Brain microvascular endothelial cell (primary cell): ENCODE measurements around the gene PER1.

Experiments
- DNase-seq: peaks from one replicate; pipeline ENCODE4 v3.0.0-alpha.2; 2020
- H3K27ac ChIP-seq: fragments of 250-450 bp; sonication (Bioruptor Pico); 2 replicates; pipeline ENCODE4 v1.5.1; 2020; ENCODE audit warnings: mild to moderate bottlenecking, moderate library complexity
- H3K27me3 ChIP-seq: fragments of 250-450 bp; sonication (Bioruptor Pico); replicated peaks from 2 replicates; pipeline ENCODE4 v1.5.1; 2020; ENCODE audit warnings: mild to moderate bottlenecking
- H3K36me3 ChIP-seq: fragments of 250-450 bp; sonication (Bioruptor Pico); replicated peaks from 2 replicates; pipeline ENCODE4 v1.5.1; 2020; ENCODE audit warnings: mild to moderate bottlenecking
- H3K4me3 ChIP-seq: 2 replicates; pipeline ENCODE4 v1.5.1; 2011; ENCODE audit warnings: low read depth, mild to moderate bottlenecking, control low read depth, low read length, moderate library complexity
- in situ Hi-C: cut with HindIII; loops from 2 replicates; pipeline ENCODE4 v1.10.0; 2017; ENCODE audit warnings: low sequenced_read_pairs, low pct_ligation_motif_present
- TF ChIP-seq, protein P1 (sequence below): IDR thresholded peaks from 2 replicates; pipeline ENCODE4 v1.5.1; 2011; ENCODE audit warnings: low read depth, mild to moderate bottlenecking, moderate library complexity, low read length, control low read depth, inconsistent platforms; ENCODE audit errors: missing control alignments

Gene PER1

GRCh38 chr17:8151641-8152111 is 528 bp downstream of the PER1 start:
- TF ChIP-seq, protein P1, sequence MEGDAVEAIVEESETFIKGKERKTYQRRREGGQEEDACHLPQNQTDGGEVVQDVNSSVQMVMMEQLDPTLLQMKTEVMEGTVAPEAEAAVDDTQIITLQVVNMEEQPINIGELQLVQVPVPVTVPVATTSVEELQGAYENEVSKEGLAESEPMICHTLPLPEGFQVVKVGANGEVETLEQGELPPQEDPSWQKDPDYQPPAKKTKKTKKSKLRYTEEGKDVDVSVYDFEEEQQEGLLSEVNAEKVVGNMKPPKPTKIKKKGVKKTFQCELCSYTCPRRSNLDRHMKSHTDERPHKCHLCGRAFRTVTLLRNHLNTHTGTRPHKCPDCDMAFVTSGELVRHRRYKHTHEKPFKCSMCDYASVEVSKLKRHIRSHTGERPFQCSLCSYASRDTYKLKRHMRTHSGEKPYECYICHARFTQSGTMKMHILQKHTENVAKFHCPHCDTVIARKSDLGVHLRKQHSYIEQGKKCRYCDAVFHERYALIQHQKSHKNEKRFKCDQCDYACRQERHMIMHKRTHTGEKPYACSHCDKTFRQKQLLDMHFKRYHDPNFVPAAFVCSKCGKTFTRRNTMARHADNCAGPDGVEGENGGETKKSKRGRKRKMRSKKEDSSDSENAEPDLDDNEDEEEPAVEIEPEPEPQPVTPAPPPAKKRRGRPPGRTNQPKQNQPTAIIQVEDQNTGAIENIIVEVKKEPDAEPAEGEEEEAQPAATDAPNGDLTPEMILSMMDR = no peak
- Histone ChIP-seq H3K27ac (peak overlapping the region; percentile 99), H3K36me3 (peaks cover 38% of the 10 kb centered on the region), H3K27me3 (no peaks in the 10 kb centered on the region), H3K4me3 (peak overlapping the region; percentile 99)
- in situ Hi-C loops = no loop called here
- no peak for DNase-seq

DNA sequence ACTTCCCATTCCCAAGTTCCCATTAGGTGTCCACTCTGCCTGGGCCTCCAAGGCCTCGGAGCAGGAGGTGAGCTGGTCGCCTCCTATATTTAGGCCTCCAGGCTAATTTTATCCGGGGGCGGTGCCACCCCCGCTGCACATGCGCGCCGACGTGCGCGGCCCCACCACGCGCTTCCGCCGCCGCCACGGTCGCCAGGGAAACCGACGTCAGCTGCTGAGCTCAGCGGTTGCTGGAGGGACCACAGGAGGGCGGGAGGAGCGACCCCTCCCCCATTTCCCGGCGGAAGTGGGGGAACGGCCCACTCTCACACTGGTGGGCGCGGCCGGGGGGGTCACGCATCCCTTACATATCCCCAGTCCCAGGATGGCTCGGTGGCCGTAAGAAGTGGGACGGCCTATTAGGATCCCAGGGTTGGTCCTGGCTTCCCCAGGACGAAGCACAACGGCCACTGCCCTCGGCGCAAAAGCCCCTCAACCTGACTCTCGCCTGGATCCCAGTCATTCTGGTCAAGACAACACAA is 1.0 kb downstream of the PER1 start:
- Histone ChIP-seq H3K27ac (peak overlapping the region; percentile 99), H3K27me3 (no peaks in the 10 kb centered on the region), H3K4me3 (peak overlapping the region; percentile 99), H3K36me3 (peaks cover 43% of the 10 kb centered on the region)
- TF ChIP-seq, protein P1 = no peak
- in situ Hi-C loops = no loop called here
- DNase-seq = peak; percentile 92

- H3K36me3 ChIP-seq = peaks cover 50% of the 10 kb centered on the region
- no peaks in the 10 kb centered on the region for H3K27me3 ChIP-seq
- peak overlapping the region; percentile 99 for H3K4me3 ChIP-seq
- peak overlapping the region; percentile 99 for H3K27ac ChIP-seq
- DNase-seq = no peak
- in situ Hi-C loops = no loop called here
- TF ChIP-seq, protein P1 = no peak
Observed at GRCh38 chr17:8150194-8151119, 1.7 kb downstream of the PER1 start.

DNA sequence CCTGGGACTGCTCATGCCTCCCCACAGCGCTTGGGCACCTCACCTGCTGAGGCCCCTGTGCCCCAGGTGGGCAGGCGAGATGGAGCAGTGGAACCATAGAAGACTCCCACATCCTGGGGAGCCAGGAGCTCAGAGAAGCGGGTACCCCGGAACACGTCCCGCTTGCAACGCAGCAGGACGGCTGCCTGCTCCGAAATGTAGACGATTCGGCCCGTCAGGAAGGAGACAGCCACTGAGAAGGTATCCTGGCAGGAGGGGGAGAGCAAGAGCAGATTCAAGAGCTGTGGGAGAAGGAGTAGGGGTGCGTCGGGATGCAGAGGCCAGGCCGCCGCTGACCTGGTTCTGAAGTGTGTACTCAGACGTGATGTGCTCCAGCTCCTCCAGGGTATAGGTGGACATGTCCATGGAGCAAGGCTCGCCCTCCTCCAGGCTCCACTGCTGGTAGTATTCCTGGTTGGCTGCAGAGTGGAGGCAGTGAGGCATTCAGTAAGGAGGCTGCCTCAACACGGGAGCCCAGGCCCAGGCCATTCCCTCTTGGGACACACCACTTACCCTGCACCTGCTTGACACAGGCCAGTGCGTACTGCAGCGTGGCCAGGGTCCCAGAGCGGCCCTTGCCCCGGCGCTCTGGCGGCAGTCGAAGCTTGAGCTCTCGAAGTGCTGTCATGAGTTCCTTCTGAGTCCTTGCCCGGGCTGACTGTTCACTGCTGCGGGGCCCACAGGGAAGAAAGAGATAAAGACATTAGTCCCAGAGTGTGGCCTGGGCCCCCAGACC is 2.6 kb downstream of the PER1 start:
- Histone ChIP-seq H3K27me3 (no peaks in the 10 kb centered on the region), H3K4me3 (no peak overlapping the region), H3K27ac (no peak overlapping the region), H3K36me3 (peaks cover 53% of the 10 kb centered on the region)
- TF ChIP-seq, protein P1 = no peak
- no peak for DNase-seq
- in situ Hi-C loops = no loop called here

DNA sequence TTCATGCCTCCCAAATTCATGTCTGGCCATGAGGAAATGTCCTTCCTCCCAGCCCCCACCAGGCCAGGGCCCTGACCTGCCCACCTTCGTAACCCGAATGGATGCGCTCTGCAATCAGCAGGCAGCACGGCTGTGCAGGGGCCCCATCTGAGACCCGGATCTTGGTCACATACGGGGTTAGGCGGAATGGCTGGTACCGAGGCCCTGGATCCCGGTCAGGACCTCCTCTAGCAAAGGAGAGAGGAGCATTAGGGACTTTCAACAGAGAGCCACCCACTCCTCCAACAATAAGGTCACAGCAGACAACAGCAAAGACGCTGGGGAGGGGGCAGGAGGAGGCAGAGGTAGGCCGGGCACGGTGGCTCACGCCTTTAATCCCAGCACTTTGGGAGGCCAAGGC is 3.6 kb downstream of the PER1 start:
- Histone ChIP-seq H3K4me3 (no peak overlapping the region), H3K27me3 (no peaks in the 10 kb centered on the region), H3K36me3 (peaks cover 63% of the 10 kb centered on the region), H3K27ac (no peak overlapping the region)
- DNase-seq = no peak
- TF ChIP-seq, protein P1 = no peak
- in situ Hi-C loops = no loop called here
